NK-92 (cell line): ENCODE results near the gene ACBD4.

Source experiments
- DNase-seq: peaks from one replicate; lab custom pipeline; 2025; ENCODE audit not compliant: unreplicated experiment; lab: John Stamatoyannopoulos, UW

The ACBD4 gene

GRCh38 chr17:45132572-45133463 is 2.7 kb upstream of the ACBD4 start:
- DNase-seq: no peak

GRCh38 chr17:45135978-45136791 is 698 bp downstream of the ACBD4 start:
- DNase-seq: no peak

GRCh38 chr17:45136846-45137560 is 1.5 kb downstream of the ACBD4 start:
- no peak for DNase-seq

- no peak for DNase-seq
Measured at GRCh38 chr17:45137561-45138305, 2.2 kb downstream of the ACBD4 start.

GRCh38 chr17:45138911-45139532 is 3.5 kb downstream of the ACBD4 start:
- DNase-seq: no peak

- no peak for DNase-seq
Measured at GRCh38 chr17:45139533-45139920, 4.0 kb downstream of the ACBD4 start.

- no peak for DNase-seq
Measured at GRCh38 chr17:45143094-45143670, 7.7 kb downstream of the ACBD4 start.

- DNase-seq: no peak
Measured at GRCh38 chr17:45143767-45144198, 8.3 kb downstream of the ACBD4 start.

- no peak for DNase-seq
Measured at GRCh38 chr17:45144199-45145034, 8.9 kb downstream of the ACBD4 start.

- DNase-seq: no peak
Measured at GRCh38 chr17:45145035-45145389, 9.5 kb downstream of the ACBD4 start.

GRCh38 chr17:45146166-45146565 is 10.7 kb downstream of the ACBD4 start:
- DNase-seq: no peak

- DNase-seq: no peak
Measured at GRCh38 chr17:45146592-45146889, 11.1 kb downstream of the ACBD4 start.

GRCh38 chr17:45146890-45147580 is 11.5 kb downstream of the ACBD4 start:
- DNase-seq: no peak

GRCh38 chr17:45147581-45148182 is 12.2 kb downstream of the ACBD4 start:
- DNase-seq: no peak

- DNase-seq: peak; percentile 96
Measured at GRCh38 chr17:45148183-45149036, 12.9 kb downstream of the ACBD4 start, which contains the start of gene HEXIM1. Gene HEXIM1, plus strand, starts transcription at chr17:45148475. Its CDS starts 716 bp downstream, at chr17:45149191.

- no peak for DNase-seq
Measured at GRCh38 chr17:45149037-45149668, 13.7 kb downstream of the ACBD4 start.
